K562 (cell line): ENCODE data around the gene VWA3B. TPM values are rescaled to one million over a fixed set of nuclear protein-coding genes. Genes with fewer than 3 reads are reported as not detected.

Experiments
- ATAC-seq: fragments of 200-7000 bp; cut with Tn5 transposase; 3 replicates; pipeline ENCODE4 v1.9.1; 2020; ENCODE audit warnings: moderate library complexity
- BruUV-seq: library from RNA; stranded (reverse); fragments of 400-500 nt; replicated peaks from 2 replicates; lab custom pipeline; 2021; lab: Mats Ljungman, UMichigan
- CTCF ChIA-PET: fragments of 300-600 bp; formaldehyde crosslinking; extraction: SDS; loops from one replicate; lab custom pipeline; 2021; ENCODE audit warnings: low intra/inter-chr PET ratio; lab: Yijun Ruan, JAX
- POLR2A ChIA-PET: fragments of 300-600, 350-650 bp; sonication (Branson Sonifier 250); formaldehyde crosslinking; extraction: SDS; loops from one replicate; lab custom pipeline; 2021; ENCODE audit warnings: antibody characterized with exemption, inconsistent platforms; lab: Yijun Ruan, JAX
- DNase-seq, 4 experiments: peaks; one replicate each; pipeline versions ENCODE4 v3.0.0 to v3.0.0-alpha.2; 2011 to 2018; ENCODE audit warnings: low spot score in 3 of 4, mixed read lengths in 3 of 4; ENCODE audit errors: extremely low read depth in 1 of 4
- FAIRE-seq: peaks from 2 replicates; lab custom pipeline; 2011; peaks lifted over from hg19 to GRCh38; lab: Jason Lieb, UNC
- H2AFZ ChIP-seq: 2 replicates; pipeline ENCODE4 v1.6.0; 2011; ENCODE audit warnings: low read depth, low read length, control low read depth, inconsistent platforms
- H3K27ac ChIP-seq: fragments of 200-600 bp; 3 replicates; pipeline ENCODE4 v1.8.0; 2011; ENCODE audit warnings: low read depth, mild to moderate bottlenecking, control low read depth, inconsistent platforms, low read length, moderate library complexity, mixed read lengths; ENCODE audit errors: extremely low read depth
- H3K27me3 ChIP-seq, 2 experiments: fragments of 300-600 bp in 1 of 2; 2 replicates in 1 of 2; 3 replicates in 1 of 2; pipeline versions ENCODE4 v1.6.0 to v1.8.0; 2011; ENCODE audit warnings: inconsistent platforms in 2 of 2, low read length in 2 of 2, mild to moderate bottlenecking in 1 of 2, mixed read lengths in 1 of 2, moderate library complexity in 1 of 2; ENCODE audit not compliant: control insufficient read depth in 2 of 2, insufficient read depth in 2 of 2
- H3K36me3 ChIP-seq: fragments of 300-600 bp; 3 replicates; pipeline ENCODE4 v1.8.0; 2011; ENCODE audit warnings: mild to moderate bottlenecking, low read length, inconsistent platforms; ENCODE audit not compliant: control insufficient read depth, insufficient read depth
- H3K4me1 ChIP-seq, 2 experiments: fragments of 200-600 bp in 1 of 2; replicated peaks in 1 of 2; 2 replicates in 1 of 2; 3 replicates in 1 of 2; pipeline versions ENCODE4 v1.5.1 to v1.8.0; 2011; ENCODE audit warnings: inconsistent platforms in 2 of 2, low read length in 2 of 2, mild to moderate bottlenecking in 1 of 2, mixed read lengths in 1 of 2, moderate library complexity in 1 of 2; ENCODE audit not compliant: control insufficient read depth in 2 of 2, insufficient read depth in 2 of 2
- H3K4me2 ChIP-seq: 2 replicates; pipeline ENCODE4 v1.6.1; 2011; ENCODE audit warnings: low read length, control low read depth, inconsistent platforms, mixed read lengths; ENCODE audit not compliant: insufficient read depth
- H3K4me3 ChIP-seq: fragments of 200-600 bp; sonication (generic), shearing (Covaris generic); 2 replicates; pipeline ENCODE4 v1.5.1; 2016; ENCODE audit warnings: control low read depth, inconsistent platforms
- H3K79me2 ChIP-seq: fragments of 200-600 bp; 3 replicates; pipeline ENCODE4 v1.8.0; 2011; ENCODE audit warnings: low read length, inconsistent platforms; ENCODE audit not compliant: control insufficient read depth, insufficient read depth
- H3K9ac ChIP-seq, 2 experiments: 2 replicates each; pipeline versions ENCODE4 v1.6.0 to v1.6.1; 2011; ENCODE audit warnings: low read depth in 2 of 2, low read length in 2 of 2, control low read depth in 1 of 2, inconsistent platforms in 1 of 2, mild to moderate bottlenecking in 1 of 2, mixed read lengths in 1 of 2; ENCODE audit not compliant: insufficient read depth in 1 of 2
- H3K9me1 ChIP-seq: one replicate; pipeline ENCODE4 v1.6.0; 2011; ENCODE audit warnings: inconsistent platforms, mild to moderate bottlenecking, low read length, moderate library complexity; ENCODE audit not compliant: control insufficient read depth, insufficient read depth
- H3K9me3 ChIP-seq: replicated peaks from 2 replicates; pipeline ENCODE4 v1.5.1; 2011; ENCODE audit warnings: low read depth, low read length, inconsistent platforms; ENCODE audit not compliant: control insufficient read depth, insufficient read depth
- H4K20me1 ChIP-seq: replicated peaks from 2 replicates; pipeline ENCODE4 v1.6.1; 2011; ENCODE audit warnings: low read length, inconsistent platforms, mixed read lengths; ENCODE audit not compliant: control insufficient read depth, insufficient read depth
- ELF1 ChIP-seq: fragments of 200-800 bp; sonication (Bioruptor generic); IDR thresholded peaks from 2 replicates; pipeline ENCODE4 v1.6.1; 2016; ENCODE audit warnings: missing genetic modification characterization, missing compliant biosample characterization
- PKNOX1 ChIP-seq: fragments of 450-650 bp; IDR thresholded peaks from 2 replicates; pipeline ENCODE4 v1.6.1; 2016
- REST ChIP-seq, 2 experiments: fragments of 450-650 bp; formaldehyde crosslinking in 1 of 2; IDR thresholded peaks; 2 replicates each; pipeline versions ENCODE4 v1.4.0 to v1.6.1; 2014 to 2020; ENCODE audit warnings: mild to moderate bottlenecking in 2 of 2, borderline replicate concordance in 1 of 2, low read depth in 1 of 2
- ZBTB49 ChIP-seq: sonication (generic); formaldehyde crosslinking; IDR thresholded peaks from 2 replicates; pipeline ENCODE4 v1.8.0; 2022; ENCODE audit warnings: missing genetic modification reagents, mild to moderate bottlenecking, borderline replicate concordance
- ZNF518B ChIP-seq: fragments of 250-450 bp; sonication (Bioruptor Pico); IDR thresholded peaks from 2 replicates; pipeline ENCODE4 v1.5.0; 2021; ENCODE audit warnings: mild to moderate bottlenecking, moderate library complexity
- WGBS: fragments of 100-300 bp; shearing (Covaris generic); methylation state at CpG from one replicate; pipeline ENCODE4 v1.1.6; 2016; ENCODE audit warnings: low coverage, mixed read lengths; ENCODE audit not compliant: insufficient coverage; ENCODE audit errors: missing lambda C conversion rate; 5-methylcytosine and 5-hydroxymethylcytosine counted together
- in situ Hi-C: fragments of 300-500 bp; cut with MboI; formaldehyde crosslinking; loops from 4 replicates; pipeline ENCODE4 v1.15.0; 2018; ENCODE audit warnings: inconsistent platforms, mixed read lengths
- intact Hi-C: fragments of 100-400 bp; cut with micrococcal nuclease; formaldehyde crosslinking; loops from 2 replicates; pipeline ENCODE4 v1.14.2; 2022
- polyA plus RNA-seq, 8 experiments: library from polyadenylated mRNA; depleted of rRNA in 4 of 8; stranded (reverse) in 5 of 8; unstranded in 3 of 8; fragments of >200 nt; fragmentation: Nextera tagmentation in 2 of 8; fragmentation: Illumina TruSeq in 1 of 8; extraction: Ambion mirVana in 2 of 8; extraction: Trizol in 1 of 8; gene quantifications; 2 replicates each; pipeline versions ENCODE4 v1.2.1 to v1.2.3, GENCODE V29; 2011 to 2014; ENCODE audit warnings: inconsistent platforms in 1 of 8, missing spikeins in 1 of 8
- total RNA-seq, 7 experiments: library from RNA; depleted of rRNA in 6 of 7; stranded (reverse); fragments of >200 nt in 6 of 7; fragmentation: Illumina TruSeq in 2 of 7; extraction: Trizol in 2 of 7; gene quantifications; 2 replicates each; pipeline versions ENCODE4 v1.2.1 to v1.2.3, GENCODE V29; 2011 to 2021; ENCODE audit warnings: low replicate concordance in 1 of 7

Gene VWA3B
- total and polyA plus RNA-seq, 9 of the 15 experiments (the other 6 are each of a cell fraction or from before 2014, with no cell fraction given) = not detected

GRCh38 chr2:98063291-98063854 is 23.6 kb upstream of the VWA3B start:
- no TSS peak for BruUV-seq
- DNase-seq = no peak
- Histone ChIP-seq H3K79me2 (no peaks in the 10 kb centered on the region), H2AFZ (no peak overlapping the region), H3K36me3 (no peaks in the 10 kb centered on the region), H3K9ac (no peak overlapping the region), H3K9me1 (no peaks in the 10 kb centered on the region), H4K20me1 (no peaks in the 10 kb centered on the region), H3K27me3 (peaks cover 11 to 16% of the 10 kb centered on the region in 2 experiments), H3K4me3 (no peak overlapping the region), H3K4me2 (no peak overlapping the region), H3K27ac (no peak overlapping the region), H3K9me3 (no peaks in the 10 kb centered on the region), H3K4me1 (no peaks in the 10 kb centered on the region)
- no peak for FAIRE-seq
- in situ Hi-C loops = no loop called here
- ChIA-PET POLR2A (no interaction called here), CTCF (interaction anchor here (0.6 kb wide), 1 partner anchor 32 kb away, joined by 3 read pairs; no protein-coding TSS in a partner anchor)
- 2% methylated on average over 4 of the region's 4 CpGs for WGBS
- intact Hi-C loops = no loop called here
- no peak for ATAC-seq
- no peak for TF ChIP-seq ELF1 (tag)
- TF ChIP-seq ZNF518B (CRISPR knock-in tag) = no peak
- no peak for TF ChIP-seq ZBTB49
- TF ChIP-seq PKNOX1 = peak; percentile 40; the same call in 1 of the 2 replicates
- no peak for TF ChIP-seq REST (IDR thresholded peaks at IDR 0.05; ENCODE audit: borderline replicate concordance)
- no peak for TF ChIP-seq REST (CRISPR knock-in tag; IDR thresholded peaks at IDR 0.05; ENCODE audit: low read depth)
